K562 (cell line): Measurements from ENCODE around the gene FCHO1. TPM values are rescaled to one million over a fixed set of nuclear protein-coding genes. Genes with fewer than 3 reads are reported as not detected.

ENCODE experiments used
- ATAC-seq: fragments of 200-7000 bp; cut with Tn5 transposase; 3 replicates; pipeline ENCODE4 v1.9.1; 2020; ENCODE audit warnings: moderate library complexity
- BruUV-seq: library from RNA; stranded (reverse); fragments of 400-500 nt; replicated peaks from 2 replicates; lab custom pipeline; 2021; lab: Mats Ljungman, UMichigan
- CTCF ChIA-PET: fragments of 300-600 bp; formaldehyde crosslinking; extraction: SDS; loops from one replicate; lab custom pipeline; 2021; ENCODE audit warnings: low intra/inter-chr PET ratio; lab: Yijun Ruan, JAX
- POLR2A ChIA-PET: fragments of 300-600, 350-650 bp; sonication (Branson Sonifier 250); formaldehyde crosslinking; extraction: SDS; loops from one replicate; lab custom pipeline; 2021; ENCODE audit warnings: antibody characterized with exemption, inconsistent platforms; lab: Yijun Ruan, JAX
- DNase-seq, 4 experiments: peaks; one replicate each; pipeline versions ENCODE4 v3.0.0 to v3.0.0-alpha.2; 2011 to 2018; ENCODE audit warnings: low spot score in 3 of 4, mixed read lengths in 3 of 4; ENCODE audit errors: extremely low read depth in 1 of 4
- FAIRE-seq: peaks from 2 replicates; lab custom pipeline; 2011; peaks lifted over from hg19 to GRCh38; lab: Jason Lieb, UNC
- H2AFZ ChIP-seq: 2 replicates; pipeline ENCODE4 v1.6.0; 2011; ENCODE audit warnings: low read depth, low read length, control low read depth, inconsistent platforms
- H3K27ac ChIP-seq: fragments of 200-600 bp; 3 replicates; pipeline ENCODE4 v1.8.0; 2011; ENCODE audit warnings: low read depth, mild to moderate bottlenecking, control low read depth, inconsistent platforms, low read length, moderate library complexity, mixed read lengths; ENCODE audit errors: extremely low read depth
- H3K27me3 ChIP-seq, 2 experiments: fragments of 300-600 bp in 1 of 2; 2 replicates in 1 of 2; 3 replicates in 1 of 2; pipeline versions ENCODE4 v1.6.0 to v1.8.0; 2011; ENCODE audit warnings: inconsistent platforms in 2 of 2, low read length in 2 of 2, mild to moderate bottlenecking in 1 of 2, mixed read lengths in 1 of 2, moderate library complexity in 1 of 2; ENCODE audit not compliant: control insufficient read depth in 2 of 2, insufficient read depth in 2 of 2
- H3K36me3 ChIP-seq: fragments of 300-600 bp; 3 replicates; pipeline ENCODE4 v1.8.0; 2011; ENCODE audit warnings: mild to moderate bottlenecking, low read length, inconsistent platforms; ENCODE audit not compliant: control insufficient read depth, insufficient read depth
- H3K4me1 ChIP-seq, 2 experiments: fragments of 200-600 bp in 1 of 2; replicated peaks in 1 of 2; 2 replicates in 1 of 2; 3 replicates in 1 of 2; pipeline versions ENCODE4 v1.5.1 to v1.8.0; 2011; ENCODE audit warnings: inconsistent platforms in 2 of 2, low read length in 2 of 2, mild to moderate bottlenecking in 1 of 2, mixed read lengths in 1 of 2, moderate library complexity in 1 of 2; ENCODE audit not compliant: control insufficient read depth in 2 of 2, insufficient read depth in 2 of 2
- H3K4me2 ChIP-seq: 2 replicates; pipeline ENCODE4 v1.6.1; 2011; ENCODE audit warnings: low read length, control low read depth, inconsistent platforms, mixed read lengths; ENCODE audit not compliant: insufficient read depth
- H3K4me3 ChIP-seq: fragments of 200-600 bp; sonication (generic), shearing (Covaris generic); 2 replicates; pipeline ENCODE4 v1.5.1; 2016; ENCODE audit warnings: control low read depth, inconsistent platforms
- H3K79me2 ChIP-seq: fragments of 200-600 bp; 3 replicates; pipeline ENCODE4 v1.8.0; 2011; ENCODE audit warnings: low read length, inconsistent platforms; ENCODE audit not compliant: control insufficient read depth, insufficient read depth
- H3K9ac ChIP-seq, 2 experiments: 2 replicates each; pipeline versions ENCODE4 v1.6.0 to v1.6.1; 2011; ENCODE audit warnings: low read depth in 2 of 2, low read length in 2 of 2, control low read depth in 1 of 2, inconsistent platforms in 1 of 2, mild to moderate bottlenecking in 1 of 2, mixed read lengths in 1 of 2; ENCODE audit not compliant: insufficient read depth in 1 of 2
- H3K9me1 ChIP-seq: one replicate; pipeline ENCODE4 v1.6.0; 2011; ENCODE audit warnings: inconsistent platforms, mild to moderate bottlenecking, low read length, moderate library complexity; ENCODE audit not compliant: control insufficient read depth, insufficient read depth
- H3K9me3 ChIP-seq: replicated peaks from 2 replicates; pipeline ENCODE4 v1.5.1; 2011; ENCODE audit warnings: low read depth, low read length, inconsistent platforms; ENCODE audit not compliant: control insufficient read depth, insufficient read depth
- H4K20me1 ChIP-seq: replicated peaks from 2 replicates; pipeline ENCODE4 v1.6.1; 2011; ENCODE audit warnings: low read length, inconsistent platforms, mixed read lengths; ENCODE audit not compliant: control insufficient read depth, insufficient read depth
- CLOCK ChIP-seq: fragments of 250-450 bp; sonication (Bioruptor Pico); IDR thresholded peaks from 2 replicates; pipeline ENCODE4 v1.4.0; 2020; ENCODE audit warnings: mild to moderate bottlenecking, moderate library complexity, borderline replicate concordance
- DPF2 ChIP-seq: fragments of 450-650 bp; IDR thresholded peaks from 2 replicates; pipeline ENCODE4 v1.6.1; 2016
- ETS2 ChIP-seq: IDR thresholded peaks from 2 replicates; pipeline ENCODE4 v1.6.1; 2016; ENCODE audit warnings: borderline replicate concordance, missing genetic modification characterization, mild to moderate bottlenecking, moderate library complexity, missing compliant biosample characterization; ENCODE audit not compliant: poor library complexity, severe bottlenecking
- FOXP1 ChIP-seq: sonication (generic); formaldehyde crosslinking; IDR thresholded peaks from 2 replicates; pipeline ENCODE4 v1.8.0; 2022; ENCODE audit warnings: mild to moderate bottlenecking, missing genetic modification reagents
- KLF10 ChIP-seq: fragments of 250-450 bp; sonication (Bioruptor Pico); IDR thresholded peaks from 2 replicates; pipeline ENCODE4 v1.6.1; 2021; ENCODE audit warnings: matching md5 sums
- LEF1 ChIP-seq: fragments of 450-650 bp; IDR thresholded peaks from 2 replicates; pipeline ENCODE4 v1.6.1; 2016; ENCODE audit warnings: mild to moderate bottlenecking
- MYNN ChIP-seq, 2 experiments: sonication (generic); formaldehyde crosslinking in 1 of 2; IDR thresholded peaks; 2 replicates each; pipeline versions ENCODE4 v1.5.0 to v1.6.1; 2016 to 2020; ENCODE audit warnings: antibody characterized with exemption in 1 of 2, missing genetic modification reagents in 1 of 2
- NCOA6 ChIP-seq: fragments of 450-650 bp; IDR thresholded peaks from 2 replicates; pipeline ENCODE4 v1.6.1; 2017; ENCODE audit warnings: mild to moderate bottlenecking
- NFIC ChIP-seq: fragments of 450-650 bp; IDR thresholded peaks from 2 replicates; pipeline ENCODE4 v1.6.1; 2017; ENCODE audit warnings: mild to moderate bottlenecking, inconsistent platforms
- POLR2H ChIP-seq: IDR thresholded peaks from 2 replicates; pipeline ENCODE4 v1.6.1; 2016; ENCODE audit warnings: missing genetic modification characterization, low read depth, mild to moderate bottlenecking, control low read depth, missing compliant biosample characterization, moderate library complexity
- RFX5 ChIP-seq: IDR thresholded peaks from 2 replicates; pipeline ENCODE4 v1.6.1; 2011; ENCODE audit warnings: low read depth, mild to moderate bottlenecking, improper control_type of control experiment, low read length
- STAT5A ChIP-seq: IDR thresholded peaks from 2 replicates; pipeline ENCODE4 v1.6.1; 2012; ENCODE audit warnings: low read length, inconsistent platforms, borderline replicate concordance
- ZNF239 ChIP-seq: fragments of 250-450 bp; sonication (Bioruptor Pico); IDR thresholded peaks from 2 replicates; pipeline ENCODE4 v1.4.0; 2020; ENCODE audit warnings: mild to moderate bottlenecking
- ZNF511 ChIP-seq: sonication (generic); formaldehyde crosslinking; IDR thresholded peaks from 2 replicates; pipeline ENCODE4 v1.8.0; 2022; ENCODE audit warnings: mild to moderate bottlenecking, missing genetic modification reagents
- WGBS: fragments of 100-300 bp; shearing (Covaris generic); methylation state at CpG from one replicate; pipeline ENCODE4 v1.1.6; 2016; ENCODE audit warnings: low coverage, mixed read lengths; ENCODE audit not compliant: insufficient coverage; ENCODE audit errors: missing lambda C conversion rate; 5-methylcytosine and 5-hydroxymethylcytosine counted together
- in situ Hi-C: fragments of 300-500 bp; cut with MboI; formaldehyde crosslinking; loops from 4 replicates; pipeline ENCODE4 v1.15.0; 2018; ENCODE audit warnings: inconsistent platforms, mixed read lengths
- intact Hi-C: fragments of 100-400 bp; cut with micrococcal nuclease; formaldehyde crosslinking; loops from 2 replicates; pipeline ENCODE4 v1.14.2; 2022
- polyA plus RNA-seq, 8 experiments: library from polyadenylated mRNA; depleted of rRNA in 4 of 8; stranded (reverse) in 5 of 8; unstranded in 3 of 8; fragments of >200 nt; fragmentation: Nextera tagmentation in 2 of 8; fragmentation: Illumina TruSeq in 1 of 8; extraction: Ambion mirVana in 2 of 8; extraction: Trizol in 1 of 8; gene quantifications; 2 replicates each; pipeline versions ENCODE4 v1.2.1 to v1.2.3, GENCODE V29; 2011 to 2014; ENCODE audit warnings: inconsistent platforms in 1 of 8, missing spikeins in 1 of 8
- total RNA-seq, 7 experiments: library from RNA; depleted of rRNA in 6 of 7; stranded (reverse); fragments of >200 nt in 6 of 7; fragmentation: Illumina TruSeq in 2 of 7; extraction: Trizol in 2 of 7; gene quantifications; 2 replicates each; pipeline versions ENCODE4 v1.2.1 to v1.2.3, GENCODE V29; 2011 to 2021; ENCODE audit warnings: low replicate concordance in 1 of 7
- TF ChIP-seq, protein P1 (sequence below): fragments of 250-450 bp; sonication (Bioruptor Pico); IDR thresholded peaks from 2 replicates; pipeline ENCODE4 v1.4.0; 2020
- TF ChIP-seq, protein P2 (sequence below): fragments of 250-450 bp; sonication (Bioruptor Pico); IDR thresholded peaks from 2 replicates; pipeline ENCODE4 v1.9.0; 2021; ENCODE audit warnings: mild to moderate bottlenecking, inconsistent platforms

FCHO1 gene
- total and polyA plus RNA-seq, 9 of the 15 experiments (the other 6 are each of a cell fraction or from before 2014, with no cell fraction given) = 0.21 to 58.9 (median 18.3) TPM

GRCh38 chr19:17743874-17744580 lies 7.2 kb upstream of the FCHO1 start:
- ChIA-PET POLR2A (interaction anchor here (0.8 to 1.0 kb wide), 2 partner anchors 9 to 13 kb away, joined by 3 read pairs; no protein-coding TSS in a partner anchor), CTCF (no interaction called here)
- H3K4me1 ChIP-seq = peaks cover 26 to 37% of the 10 kb centered on the region in 2 experiments
- H3K4me2 ChIP-seq = peak overlapping the region; percentile 29
- H3K9me3 ChIP-seq = no peaks in the 10 kb centered on the region
- WGBS = 30% methylated on average over 6 of the region's 6 CpGs
- H3K36me3 ChIP-seq = no peaks in the 10 kb centered on the region
- H4K20me1 ChIP-seq = no peaks in the 10 kb centered on the region
- in situ Hi-C loops (no loop called here), intact Hi-C loops (no loop called here)
- ATAC-seq (no peak), FAIRE-seq (peak; percentile 37), DNase-seq (peak in 1 of 4 experiments; percentile 57)
- no peaks in the 10 kb centered on the region for H3K27me3 ChIP-seq
- BruUV-seq = no TSS peak
- H3K4me3 ChIP-seq = no peak overlapping the region
- H3K79me2 ChIP-seq = peaks cover 11% of the 10 kb centered on the region
- H3K27ac ChIP-seq = peak overlapping the region; percentile 63; the same call in 2 of the 3 replicates
- peak overlapping the region; percentile 46 for H2AFZ ChIP-seq
- peak overlapping the region in 1 of 2 experiments; percentile 65; a peak in 1 of 4 replicates for H3K9ac ChIP-seq
- no peaks in the 10 kb centered on the region for H3K9me1 ChIP-seq
- TF ChIP-seq ETS2 (tag) (no peak), POLR2H (tag) (no peak), LEF1 (no peak), NFIC (no peak), RFX5 (peak; percentile 80), ZNF511 (CRISPR knock-in tag) (no peak), MYNN (IDR thresholded peaks at IDR 0.05) (peak; percentile 80; the same call in 1 of the 2 replicates), MYNN (CRISPR knock-in tag; IDR thresholded peaks at IDR 0.05) (no peak), FOXP1 (CRISPR knock-in tag) (no peak), KLF10 (CRISPR knock-in tag) (no peak), DPF2 (no peak), CLOCK (no peak), ZNF239 (CRISPR knock-in tag) (no peak), NCOA6 (no peak), STAT5A (peak; percentile 28; the same call in 1 of the 2 replicates)
- TF ChIP-seq, protein P1, sequence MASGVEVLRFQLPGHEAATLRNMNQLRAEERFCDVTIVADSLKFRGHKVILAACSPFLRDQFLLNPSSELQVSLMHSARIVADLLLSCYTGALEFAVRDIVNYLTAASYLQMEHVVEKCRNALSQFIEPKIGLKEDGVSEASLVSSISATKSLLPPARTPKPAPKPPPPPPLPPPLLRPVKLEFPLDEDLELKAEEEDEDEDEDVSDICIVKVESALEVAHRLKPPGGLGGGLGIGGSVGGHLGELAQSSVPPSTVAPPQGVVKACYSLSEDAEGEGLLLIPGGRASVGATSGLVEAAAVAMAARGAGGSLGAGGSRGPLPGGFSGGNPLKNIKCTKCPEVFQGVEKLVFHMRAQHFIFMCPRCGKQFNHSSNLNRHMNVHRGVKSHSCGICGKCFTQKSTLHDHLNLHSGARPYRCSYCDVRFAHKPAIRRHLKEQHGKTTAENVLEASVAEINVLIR (CRISPR knock-in tag) = no peak
- TF ChIP-seq, protein P2, sequence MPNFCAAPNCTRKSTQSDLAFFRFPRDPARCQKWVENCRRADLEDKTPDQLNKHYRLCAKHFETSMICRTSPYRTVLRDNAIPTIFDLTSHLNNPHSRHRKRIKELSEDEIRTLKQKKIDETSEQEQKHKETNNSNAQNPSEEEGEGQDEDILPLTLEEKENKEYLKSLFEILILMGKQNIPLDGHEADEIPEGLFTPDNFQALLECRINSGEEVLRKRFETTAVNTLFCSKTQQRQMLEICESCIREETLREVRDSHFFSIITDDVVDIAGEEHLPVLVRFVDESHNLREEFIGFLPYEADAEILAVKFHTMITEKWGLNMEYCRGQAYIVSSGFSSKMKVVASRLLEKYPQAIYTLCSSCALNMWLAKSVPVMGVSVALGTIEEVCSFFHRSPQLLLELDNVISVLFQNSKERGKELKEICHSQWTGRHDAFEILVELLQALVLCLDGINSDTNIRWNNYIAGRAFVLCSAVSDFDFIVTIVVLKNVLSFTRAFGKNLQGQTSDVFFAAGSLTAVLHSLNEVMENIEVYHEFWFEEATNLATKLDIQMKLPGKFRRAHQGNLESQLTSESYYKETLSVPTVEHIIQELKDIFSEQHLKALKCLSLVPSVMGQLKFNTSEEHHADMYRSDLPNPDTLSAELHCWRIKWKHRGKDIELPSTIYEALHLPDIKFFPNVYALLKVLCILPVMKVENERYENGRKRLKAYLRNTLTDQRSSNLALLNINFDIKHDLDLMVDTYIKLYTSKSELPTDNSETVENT = no peak
